Lung (tissue), 12 donors: ENCODE data around the gene RAB18. TPM values are rescaled to one million over a fixed set of nuclear protein-coding genes. Genes with fewer than 3 reads are reported as not detected.

Source experiments
- ATAC-seq: fragments of 200-7000 bp; cut with Tn5 transposase; one replicate; pipeline ENCODE4 v1.9.1; 2020; ENCODE audit warnings: moderate number of reproducible peaks; ENCODE audit not compliant: insufficient read depth, low FRiP score
- DNase-seq, 3 donors: peaks; one replicate each; pipeline ENCODE4 v3.0.0-alpha.2; 2013 to 2017
- H3K27ac ChIP-seq, 2 donors: one replicate each; pipeline ENCODE4 v1.5.1; 2013; ENCODE audit warnings: mild to moderate bottlenecking in 2 of 2, moderate library complexity in 2 of 2, control low read depth in 1 of 2, inconsistent platforms in 1 of 2, low read depth in 1 of 2, low read length in 1 of 2
- H3K27me3 ChIP-seq, 3 donors: one replicate each; pipeline ENCODE4 v1.5.1; 2013; ENCODE audit warnings: low read length in 2 of 3; ENCODE audit not compliant: control insufficient read depth in 3 of 3, insufficient read depth in 3 of 3
- H3K36me3 ChIP-seq, 4 donors: one replicate each; pipeline ENCODE4 v1.5.1; 2013; ENCODE audit warnings: low read length in 4 of 4, mild to moderate bottlenecking in 1 of 4, moderate library complexity in 1 of 4; ENCODE audit not compliant: control insufficient read depth in 4 of 4, insufficient read depth in 4 of 4
- H3K4me1 ChIP-seq, 5 donors: one replicate each; pipeline ENCODE4 v1.5.1; 2013; ENCODE audit warnings: low read length in 5 of 5, mild to moderate bottlenecking in 2 of 5, moderate library complexity in 1 of 5; ENCODE audit not compliant: control insufficient read depth in 5 of 5, insufficient read depth in 5 of 5
- H3K4me3 ChIP-seq: one replicate; pipeline ENCODE4 v1.5.1; 2013; ENCODE audit warnings: mild to moderate bottlenecking, control low read depth, moderate library complexity
- H3K9ac ChIP-seq, 2 donors: one replicate each; pipeline ENCODE4 v1.5.1; 2013; ENCODE audit warnings: low read length in 2 of 2, control low read depth in 1 of 2; ENCODE audit not compliant: insufficient read depth in 1 of 2
- H3K9me3 ChIP-seq, 4 donors: one replicate each; pipeline ENCODE4 v1.5.1; 2013; ENCODE audit warnings: low read length in 3 of 4, mild to moderate bottlenecking in 1 of 4, moderate library complexity in 1 of 4; ENCODE audit not compliant: control insufficient read depth in 4 of 4, insufficient read depth in 3 of 4
- CTCF ChIP-seq: IDR thresholded peaks from 2 replicates; pipeline ENCODE4 v1.5.1; 2012; ENCODE audit warnings: mild to moderate bottlenecking; ENCODE audit errors: control extremely low read depth, extremely low read depth
- WGBS, 2 donors: extraction: QIAGEN DNeasy Blood & Tissue Kit; methylation state at CpG; one replicate each; pipeline ENCODE4 v1.1.7; 2013; 5-methylcytosine and 5-hydroxymethylcytosine counted together
- polyA plus RNA-seq, 2 donors: library from polyadenylated mRNA; stranded (reverse); fragments of 200-250 nt; gene quantifications; one replicate each; pipeline ENCODE4 v1.2.1, GENCODE V29; 2013
- total RNA-seq, 2 donors: library from RNA; depleted of rRNA in 1 of 2; stranded (reverse); fragments of >200 nt in 1 of 2; gene quantifications; one replicate each; pipeline ENCODE4 v1.2.1, GENCODE V29; 2014 to 2021
- donor health status: control.
- donor health status: control.
- donor health status: Bipolar disorder and iron deficiency.
- donor health status: healthy.
- donor health status: DM: yes; HTN: yes; CAD: no.

RAB18 gene
- total and polyA plus RNA-seq, 4 donors = 26.8 to 84.5 (median 55.5) TPM

GRCh38 chr10:27541796-27542729, 38.0 kb downstream of the RAB18 start:
- TF ChIP-seq CTCF = no peak
- no peak overlapping the region for H3K4me3 ChIP-seq
- no peak overlapping the region for H3K27ac ChIP-seq
- H3K36me3 ChIP-seq = peaks cover 2 to 10% (median 9%) of the 10 kb centered on the region in 4 donors
- H3K9ac ChIP-seq = no peak overlapping the region
- no peaks in the 10 kb centered on the region for H3K9me3 ChIP-seq
- peaks cover 0 to 3% (median 0%) of the 10 kb centered on the region in 5 donors for H3K4me1 ChIP-seq
- 66 to 68% methylated on average over 8 of the region's 8 CpGs for WGBS, 2 donors
- no peak for ATAC-seq
- H3K27me3 ChIP-seq = no peaks in the 10 kb centered on the region
- DNase-seq = no peak

GRCh38 chr10:27542812-27543211, 38.7 kb downstream of the RAB18 start:
- H3K9ac ChIP-seq = no peak overlapping the region
- H3K27me3 ChIP-seq = no peaks in the 10 kb centered on the region
- H3K4me3 ChIP-seq = no peak overlapping the region
- no peak for TF ChIP-seq CTCF
- H3K9me3 ChIP-seq = no peaks in the 10 kb centered on the region
- DNase-seq = no peak
- 89% methylated on average over 2 of the region's 2 CpGs for WGBS, 2 donors
- peaks cover 0 to 10% (median 7%) of the 10 kb centered on the region in 4 donors for H3K36me3 ChIP-seq
- H3K27ac ChIP-seq = no peak overlapping the region
- no peak for ATAC-seq
- peaks cover 0 to 3% (median 0%) of the 10 kb centered on the region in 5 donors for H3K4me1 ChIP-seq

GRCh38 chr10:27547047-27547446, 42.9 kb downstream of the RAB18 start:
- TF ChIP-seq CTCF = no peak
- Histone ChIP-seq H3K27ac (no peak overlapping the region), H3K36me3 (peaks cover 0 to 7% (median 4%) of the 10 kb centered on the region in 4 donors), H3K4me1 (peaks cover 0 to 3% (median 0%) of the 10 kb centered on the region in 5 donors), H3K27me3 (no peaks in the 10 kb centered on the region), H3K9me3 (no peaks in the 10 kb centered on the region), H3K4me3 (no peak overlapping the region), H3K9ac (no peak overlapping the region)
- DNase-seq (no peak), ATAC-seq (no peak)
- WGBS, 2 donors = 97 to 100% methylated on average over 2 of the region's 2 CpGs
